Tibial nerve (tissue), 4 donors: ENCODE results near the gene KCP. TPM values are rescaled to one million over a fixed set of nuclear protein-coding genes. Genes with fewer than 3 reads are reported as not detected.
A peak's percentile ranks its signal among the peaks of the same experiment; 100 is the strongest.

ENCODE experiments used
- DNase-seq, 2 donors: peaks; one replicate each; pipeline ENCODE4 v3.0.0-alpha.2; 2019; ENCODE audit warnings: low spot score in 2 of 2
- H3K27ac ChIP-seq, 4 donors: fragments of 200-600 bp; sonication (generic) in 3 of 4; one replicate each; pipeline ENCODE4 v1.5.1; 2017 to 2019; ENCODE audit warnings: mild to moderate bottlenecking in 1 of 4
- H3K27me3 ChIP-seq, 2 donors: fragments of 200-600 bp; sonication (generic) in 1 of 2; one replicate each; pipeline versions ENCODE4 v1.5.1 to v1.6.0; 2017 to 2019
- H3K36me3 ChIP-seq, 3 donors: fragments of 200-600 bp; sonication (generic); one replicate each; pipeline ENCODE4 v1.5.1; 2018 to 2019
- H3K4me1 ChIP-seq, 4 donors: fragments of 200-600 bp; sonication (generic) in 3 of 4; one replicate each; pipeline ENCODE4 v1.5.1; 2017 to 2019
- H3K4me3 ChIP-seq, 4 donors: fragments of 200-600 bp; sonication (generic) in 3 of 4; one replicate each; pipeline ENCODE4 v1.5.1; 2017 to 2019; ENCODE audit warnings: mild to moderate bottlenecking in 1 of 4, moderate library complexity in 1 of 4
- H3K9me3 ChIP-seq, 4 donors: fragments of 200-600 bp; sonication (generic) in 3 of 4; one replicate each; pipeline ENCODE4 v1.5.1; 2017 to 2019
- EP300 ChIP-seq, 2 donors: sonication (generic); formaldehyde crosslinking; IDR thresholded peaks; one replicate each; pipeline ENCODE4 v1.6.1; 2017; ENCODE audit warnings: antibody characterized with exemption in 2 of 2, mild to moderate bottlenecking in 1 of 2
- POLR2A ChIP-seq, 2 donors: fragments of 450-650 bp; IDR thresholded peaks; one replicate each; pipeline ENCODE4 v1.6.1; 2017; ENCODE audit warnings: antibody characterized with exemption in 2 of 2, mild to moderate bottlenecking in 2 of 2, moderate library complexity in 2 of 2
- WGBS, 2 donors: methylation state at CpG; one replicate each; pipeline ENCODE4 v1.1.5; 2018; 5-methylcytosine and 5-hydroxymethylcytosine counted together
- total RNA-seq, 4 donors: library from RNA; depleted of rRNA; stranded (reverse); fragments of >200 nt; gene quantifications; one replicate each; pipeline ENCODE4 v1.1.0, GENCODE V29; 2016
- TF ChIP-seq, protein P1 (sequence below), 5 experiments: fragments of 200-600 bp in 3 of 5; fragments of 450-650 bp in 2 of 5; sonication (generic) in 3 of 5; IDR thresholded peaks; one replicate each; pipeline ENCODE4 v1.5.1; 2016 to 2019; ENCODE audit warnings: antibody characterized with exemption in 5 of 5, mild to moderate bottlenecking in 3 of 5, moderate library complexity in 2 of 5

Gene KCP
- under 1 TPM; 0.21 to 0.90 (median 0.40) TPM for total RNA-seq

GRCh38 chr7:128910569-128910945 lies at the start of gene KCP:
Gene KCP (minus strand): TSS chr7:128910709. CDS start chr7:128910676, 33 bp downstream.
- Histone ChIP-seq H3K4me3 (peak within 1 kb of the TSS in 3 of 4 donors; percentile 15 to 34 (median 18)), H3K27ac (peak within 1 kb of the TSS in 1 of 4 donors; percentile 25), H3K9me3 (no peaks in the 10 kb centered on the region), H3K4me1 (peaks cover 0 to 25% (median 7%) of the 10 kb centered on the region in 4 donors), H3K27me3 (peaks cover 0 to 76% of the 10 kb centered on the region in 2 donors), H3K36me3 (no peaks in the 10 kb centered on the region)
- DNase-seq = no peak
- TF ChIP-seq, protein P1, sequence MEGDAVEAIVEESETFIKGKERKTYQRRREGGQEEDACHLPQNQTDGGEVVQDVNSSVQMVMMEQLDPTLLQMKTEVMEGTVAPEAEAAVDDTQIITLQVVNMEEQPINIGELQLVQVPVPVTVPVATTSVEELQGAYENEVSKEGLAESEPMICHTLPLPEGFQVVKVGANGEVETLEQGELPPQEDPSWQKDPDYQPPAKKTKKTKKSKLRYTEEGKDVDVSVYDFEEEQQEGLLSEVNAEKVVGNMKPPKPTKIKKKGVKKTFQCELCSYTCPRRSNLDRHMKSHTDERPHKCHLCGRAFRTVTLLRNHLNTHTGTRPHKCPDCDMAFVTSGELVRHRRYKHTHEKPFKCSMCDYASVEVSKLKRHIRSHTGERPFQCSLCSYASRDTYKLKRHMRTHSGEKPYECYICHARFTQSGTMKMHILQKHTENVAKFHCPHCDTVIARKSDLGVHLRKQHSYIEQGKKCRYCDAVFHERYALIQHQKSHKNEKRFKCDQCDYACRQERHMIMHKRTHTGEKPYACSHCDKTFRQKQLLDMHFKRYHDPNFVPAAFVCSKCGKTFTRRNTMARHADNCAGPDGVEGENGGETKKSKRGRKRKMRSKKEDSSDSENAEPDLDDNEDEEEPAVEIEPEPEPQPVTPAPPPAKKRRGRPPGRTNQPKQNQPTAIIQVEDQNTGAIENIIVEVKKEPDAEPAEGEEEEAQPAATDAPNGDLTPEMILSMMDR (IDR thresholded peaks at IDR 0.05) = no peak
- TF ChIP-seq POLR2A (IDR thresholded peaks at IDR 0.05) = no peak
- 26 to 59% methylated on average over 9 of the region's 34 CpGs for WGBS, 2 donors

- peaks cover 0 to 2% (median 0%) of the 10 kb centered on the region in 4 donors for H3K4me1 ChIP-seq
- H3K4me3 ChIP-seq = no peak overlapping the region
- no peak overlapping the region for H3K27ac ChIP-seq
- no peaks in the 10 kb centered on the region for H3K9me3 ChIP-seq
- TF ChIP-seq POLR2A (IDR thresholded peaks at IDR 0.05) = no peak
- no peak for TF ChIP-seq EP300 (IDR thresholded peaks at IDR 0.05)
- TF ChIP-seq, protein P1 (IDR thresholded peaks at IDR 0.05) = no peak
- H3K27me3 ChIP-seq = no peaks in the 10 kb centered on the region
- 81% methylated on average over 4 of the region's 4 CpGs for WGBS, 2 donors
- H3K36me3 ChIP-seq = peaks cover 0 to 86% (median 0%) of the 10 kb centered on the region in 3 donors
- DNase-seq = no peak
Observed at GRCh38 chr7:128959296-128959695, 48.8 kb upstream of the KCP start.

- H3K36me3 ChIP-seq = peaks cover 0 to 90% (median 0%) of the 10 kb centered on the region in 3 donors
- DNase-seq = no peak
Observed at GRCh38 chr7:128955981-128956380, 45.5 kb upstream of the KCP start.

GRCh38 chr7:128954830-128955802 lies 44.6 kb upstream of the KCP start:
- TF ChIP-seq, protein P1 (IDR thresholded peaks at IDR 0.05) = no peak
- TF ChIP-seq EP300 (IDR thresholded peaks at IDR 0.05) = no peak
- TF ChIP-seq POLR2A (IDR thresholded peaks at IDR 0.05) = no peak
- no peak overlapping the region for H3K27ac ChIP-seq
- peaks cover 0 to 93% (median 0%) of the 10 kb centered on the region in 3 donors for H3K36me3 ChIP-seq
- H3K27me3 ChIP-seq = no peaks in the 10 kb centered on the region
- 65 to 67% methylated on average over 15 of the region's 15 CpGs for WGBS, 2 donors
- no peaks in the 10 kb centered on the region for H3K4me1 ChIP-seq
- H3K4me3 ChIP-seq = no peak overlapping the region
- H3K9me3 ChIP-seq = no peaks in the 10 kb centered on the region
- no peak for DNase-seq

More at GRCh38 chr7:128955981-128956380, 45.5 kb upstream of the KCP start:
- TF ChIP-seq EP300 (IDR thresholded peaks at IDR 0.05) = no peak
- TF ChIP-seq POLR2A (IDR thresholded peaks at IDR 0.05) = no peak
- TF ChIP-seq, protein P1 (IDR thresholded peaks at IDR 0.05) = no peak
- H3K27ac ChIP-seq = no peak overlapping the region
- no peaks in the 10 kb centered on the region for H3K27me3 ChIP-seq
- no peaks in the 10 kb centered on the region for H3K4me1 ChIP-seq
- H3K9me3 ChIP-seq = no peaks in the 10 kb centered on the region
- no peak overlapping the region for H3K4me3 ChIP-seq

GRCh38 chr7:128954150-128954549 lies 43.6 kb upstream of the KCP start:
- no peak for DNase-seq
- no peaks in the 10 kb centered on the region for H3K4me1 ChIP-seq
- no peaks in the 10 kb centered on the region for H3K27me3 ChIP-seq
- H3K9me3 ChIP-seq = no peaks in the 10 kb centered on the region
- H3K36me3 ChIP-seq = peaks cover 0 to 92% (median 0%) of the 10 kb centered on the region in 3 donors
- WGBS, 2 donors = 71 to 82% methylated on average over 2 of the region's 2 CpGs
- TF ChIP-seq, protein P1 (IDR thresholded peaks at IDR 0.05) = no peak
- no peak for TF ChIP-seq POLR2A (IDR thresholded peaks at IDR 0.05)
- H3K4me3 ChIP-seq = no peak overlapping the region
- no peak overlapping the region for H3K27ac ChIP-seq
